Breast epithelium (tissue), 3 donors: ENCODE measurements around the gene FHAD1.

ENCODE experiments used
- CTCF ChIP-seq, 3 donors: fragments of 450-650 bp; IDR thresholded peaks; one replicate each; pipeline ENCODE4 v1.5.1; 2016 to 2017; ENCODE audit warnings: antibody characterized with exemption in 3 of 3, mild to moderate bottlenecking in 3 of 3, moderate library complexity in 3 of 3
- POLR2A ChIP-seq: fragments of 450-650 bp; IDR thresholded peaks from one replicate; pipeline ENCODE4 v1.6.1; 2016; ENCODE audit warnings: antibody characterized with exemption, mild to moderate bottlenecking, moderate library complexity
- POLR2AphosphoS5 ChIP-seq, 3 donors: sonication (generic); formaldehyde crosslinking; IDR thresholded peaks; one replicate each; pipeline ENCODE4 v1.6.1; 2017; ENCODE audit warnings: antibody characterized with exemption in 3 of 3

- TF ChIP-seq CTCF (IDR thresholded peaks at IDR 0.05) (no peak), POLR2AphosphoS5 (IDR thresholded peaks at IDR 0.05) (no peak), POLR2A (no peak)
Observed at GRCh38 chr1:15360700-15361099, 113.7 kb downstream of the FHAD1 start.
